Measurements from ENCODE around the gene UBE2Q2.
"Not testable (repeated sequence)": the region's sequence is repeated elsewhere in the genome, so short reads cannot be mapped to it uniquely, and the experiment has no call there.

UBE2Q2 gene

DNA sequence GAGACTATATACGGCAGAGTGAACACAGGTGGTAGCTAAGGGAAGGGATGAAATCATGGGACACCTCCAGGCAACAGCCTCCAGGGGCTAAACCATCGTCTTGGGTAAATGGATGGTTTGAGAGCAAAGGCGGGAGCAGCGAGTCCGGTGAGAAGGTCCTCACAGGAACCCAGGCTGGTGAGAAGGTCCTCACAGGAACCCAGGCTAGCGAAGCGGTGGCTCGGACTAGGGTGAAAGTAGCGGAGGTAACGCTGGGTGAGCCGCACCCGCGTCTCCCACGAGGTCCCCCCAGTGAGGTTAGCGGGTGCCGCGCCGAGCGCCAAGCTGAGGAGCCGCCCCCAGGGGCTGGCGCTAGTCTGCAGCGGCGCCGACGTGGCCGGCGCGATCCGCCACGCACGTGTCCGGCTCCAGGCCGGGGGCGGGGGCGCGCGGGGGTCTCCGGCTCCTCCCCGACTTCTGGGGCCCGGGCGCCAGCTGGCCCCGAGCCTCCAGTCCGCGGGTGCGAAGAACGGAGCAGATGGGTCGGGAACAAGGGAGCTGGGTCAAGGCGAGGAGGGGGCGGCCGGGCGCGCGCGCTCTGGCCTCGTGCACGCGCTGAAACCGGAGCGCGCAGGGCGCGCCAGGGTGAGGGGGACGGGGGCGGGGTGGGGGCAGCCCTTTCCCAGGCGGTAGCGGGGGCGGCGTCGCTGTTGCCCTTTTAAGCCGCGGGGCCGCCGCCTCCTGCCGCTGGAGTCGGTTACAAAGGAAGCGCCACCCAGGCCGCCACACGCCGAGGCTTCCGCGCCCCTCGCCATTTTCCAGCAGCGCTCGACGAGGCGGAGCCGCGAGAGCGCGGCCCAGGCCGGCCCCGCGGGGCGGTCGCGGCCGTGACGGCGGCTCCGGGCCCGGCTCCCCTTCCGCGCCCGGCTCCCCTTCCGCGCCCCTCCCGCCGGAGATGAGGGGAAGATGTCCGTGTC is at the start of gene UBE2Q2:
Gene UBE2Q2, plus strand, starts transcription at position 726 of the 956 bp plus-strand sequence. Its CDS starts 220 bp downstream, at position 946.
- DNase-seq (ENCODE audit: low read depth in 2 of 2) = peak; percentile 66 to 69

DNA sequence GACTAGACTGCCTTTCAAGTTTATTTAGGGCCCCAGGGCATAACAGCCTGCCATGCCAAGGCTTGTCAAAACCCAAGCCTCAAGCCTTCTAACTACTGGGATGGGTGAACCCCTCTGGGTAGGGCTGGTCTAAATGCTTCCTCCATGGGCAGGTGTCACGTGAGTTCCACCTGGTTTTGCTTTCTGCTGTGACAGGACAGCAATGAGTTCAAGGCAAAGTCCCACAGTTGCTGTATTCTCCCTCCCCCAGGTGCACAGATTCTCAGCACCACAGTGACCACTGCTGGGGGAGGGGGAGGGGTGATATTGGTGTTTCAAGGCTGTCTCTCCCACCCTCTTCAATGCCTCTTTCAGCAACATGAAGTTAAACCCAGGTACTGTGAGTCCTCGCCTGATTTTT is 46.9 kb upstream of the UBE2Q2 start:
- no peak for DNase-seq (ENCODE audit: low read depth in 2 of 2)

DNA sequence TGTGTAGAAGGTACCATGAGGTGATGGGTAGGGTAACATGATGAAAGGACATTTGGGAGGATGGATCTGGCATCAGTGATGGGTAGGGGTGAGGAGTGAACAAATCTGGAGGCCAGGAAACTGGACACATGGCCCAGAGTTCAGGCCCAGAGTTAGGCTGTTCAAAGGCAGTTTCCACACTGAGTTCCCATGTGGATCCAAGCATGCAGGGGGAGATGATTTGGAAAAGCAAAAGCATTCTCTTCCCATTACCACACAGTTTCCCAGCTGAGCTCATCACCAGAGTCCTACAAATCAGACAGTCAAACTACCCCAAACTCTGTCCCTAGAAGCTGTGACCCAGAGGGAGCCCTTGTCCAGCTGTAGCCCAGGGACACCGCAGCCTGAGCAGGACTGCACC is 46.1 kb upstream of the UBE2Q2 start:
- not testable (repeated sequence) for DNase-seq (ENCODE audit: low read depth in 2 of 2)

DNA sequence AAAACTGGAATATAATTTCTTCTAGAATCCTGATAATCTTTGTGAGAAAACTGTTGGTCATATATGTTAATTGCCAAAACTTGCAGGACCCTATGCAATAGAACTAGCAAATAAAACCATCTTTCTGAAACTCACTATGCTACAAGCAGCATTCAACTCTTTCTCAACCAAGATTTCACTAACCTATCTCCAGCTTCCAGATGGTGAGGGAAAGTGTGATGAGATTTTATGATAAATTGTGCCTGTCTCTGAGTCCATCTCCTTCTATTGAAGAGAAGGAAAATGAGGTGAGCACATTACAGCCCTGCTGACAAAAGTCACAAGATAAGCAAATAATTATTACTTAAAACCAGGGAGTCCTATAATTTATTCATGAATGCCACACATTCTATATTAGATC is 44.1 kb upstream of the UBE2Q2 start:
- DNase-seq (ENCODE audit: low read depth in 2 of 2) = no peak

DNA sequence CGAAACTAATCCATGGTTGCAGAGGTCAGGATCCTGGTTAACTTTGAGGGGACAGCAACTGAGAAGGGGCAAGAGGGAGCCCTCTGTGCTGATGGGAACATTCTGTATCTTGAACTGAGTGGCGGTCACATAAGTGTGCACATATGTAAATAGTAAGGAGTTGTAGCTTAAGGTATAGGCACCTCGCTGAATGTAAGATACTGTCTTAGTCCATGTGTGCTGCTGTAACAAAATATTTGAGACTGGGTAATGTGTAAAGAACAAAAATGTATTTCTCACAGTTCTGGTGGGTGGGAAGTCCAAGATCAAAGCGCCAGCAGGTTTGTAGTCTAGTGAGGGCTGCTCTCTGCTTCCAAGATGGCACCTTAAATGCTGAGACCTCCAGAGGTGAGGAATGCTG is 42.8 kb upstream of the UBE2Q2 start:
- DNase-seq (ENCODE audit: low read depth in 2 of 2) = not testable (repeated sequence)

DNA sequence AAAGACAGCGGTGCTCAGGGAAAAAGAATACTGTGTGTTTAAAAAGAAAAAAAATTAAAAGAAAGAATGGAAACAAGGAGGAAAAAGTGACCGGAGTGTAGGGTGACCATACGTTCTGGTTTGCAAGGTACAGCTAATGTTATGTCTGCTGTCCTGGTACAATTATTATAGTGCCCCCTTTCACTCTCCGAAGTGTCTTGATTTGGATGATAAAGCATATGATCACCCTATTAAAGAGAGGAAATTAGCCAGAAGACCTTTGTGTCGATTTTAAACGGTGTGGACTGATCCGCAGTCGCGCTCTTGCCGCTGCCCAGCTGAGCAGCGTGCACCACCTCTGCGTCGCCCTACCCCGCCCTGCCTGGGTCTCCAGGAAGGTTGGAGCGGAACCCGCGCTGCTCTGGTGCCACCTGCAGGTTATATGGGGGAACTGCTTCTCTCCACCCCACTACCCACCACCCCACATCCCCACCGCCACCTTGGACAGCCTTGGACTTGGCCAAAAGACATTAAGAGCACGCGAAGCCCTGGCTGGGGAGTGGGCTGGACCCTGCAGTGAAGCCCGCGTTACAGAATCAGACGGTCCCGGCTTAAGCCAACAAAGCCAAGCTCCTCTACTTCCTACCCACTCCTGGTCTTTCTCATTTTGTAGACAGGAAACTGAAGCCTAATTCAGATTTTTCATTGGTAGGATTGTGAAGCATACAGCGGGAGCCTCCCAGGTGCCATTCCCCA is 41.2 kb upstream of the UBE2Q2 start:
- DNase-seq (ENCODE audit: low read depth in 2 of 2) = peak; percentile 34 to 57

DNA sequence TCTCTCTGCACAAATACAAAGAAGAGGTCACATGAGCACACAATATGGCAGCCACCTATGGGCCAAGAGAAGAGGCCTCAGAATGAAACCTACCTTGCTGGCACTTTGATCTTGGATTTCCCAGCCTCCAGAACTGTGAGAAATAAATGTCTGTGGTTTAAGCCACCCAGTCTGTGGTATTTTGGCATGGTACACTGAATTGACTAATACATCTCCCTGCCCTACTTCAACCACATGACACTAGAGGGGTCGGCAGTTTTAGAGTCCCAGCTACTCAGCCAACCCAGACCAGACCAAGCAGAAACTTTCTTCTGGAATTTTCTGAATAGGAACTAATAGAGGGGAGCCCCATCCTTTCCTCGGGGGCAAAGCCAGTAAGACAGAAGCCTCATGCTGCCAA is 35.8 kb upstream of the UBE2Q2 start:
- not testable (repeated sequence) for DNase-seq (ENCODE audit: low read depth in 2 of 2)

DNA sequence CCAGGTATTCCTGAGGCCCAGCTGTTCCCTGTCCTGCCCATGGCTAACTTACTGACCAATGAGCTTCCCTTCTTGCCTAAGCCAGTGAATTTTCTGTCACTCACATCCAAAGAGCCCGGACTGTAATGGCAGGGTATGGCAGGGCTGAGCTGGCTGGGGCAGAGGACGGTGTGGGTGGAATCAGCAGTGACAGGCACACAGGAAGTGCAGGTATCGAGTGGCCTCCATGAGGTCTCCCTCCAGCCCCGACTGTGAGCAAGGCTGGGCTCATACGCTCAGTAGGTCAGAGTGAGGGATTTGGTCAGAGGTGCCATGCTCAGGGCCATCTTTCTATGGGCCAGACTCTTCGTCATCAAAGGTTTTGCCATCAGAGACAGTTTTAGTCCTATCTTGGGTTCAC is 35.2 kb upstream of the UBE2Q2 start:
- not testable (repeated sequence) for DNase-seq (ENCODE audit: low read depth in 2 of 2)

DNA sequence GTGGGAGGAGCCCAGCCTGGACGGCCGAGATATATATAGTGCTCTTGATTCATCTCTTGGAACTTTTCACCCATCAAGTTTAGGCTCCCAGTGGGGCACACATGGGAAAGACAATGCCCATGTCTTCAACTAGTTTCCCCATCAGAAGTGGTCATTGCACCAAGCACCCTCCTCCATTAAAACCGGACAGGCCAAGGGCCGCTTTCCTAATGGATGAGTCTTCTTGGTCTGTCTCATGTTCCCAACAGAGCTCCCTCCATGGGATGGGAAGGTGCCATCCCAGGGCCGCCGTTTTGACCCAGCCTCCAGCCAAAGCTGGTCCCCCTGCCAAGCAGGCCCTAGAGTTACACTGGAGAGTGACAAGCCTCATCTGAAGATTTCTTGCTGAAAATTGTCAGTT is 34.7 kb upstream of the UBE2Q2 start:
- DNase-seq (ENCODE audit: low read depth in 2 of 2) = no peak

DNA sequence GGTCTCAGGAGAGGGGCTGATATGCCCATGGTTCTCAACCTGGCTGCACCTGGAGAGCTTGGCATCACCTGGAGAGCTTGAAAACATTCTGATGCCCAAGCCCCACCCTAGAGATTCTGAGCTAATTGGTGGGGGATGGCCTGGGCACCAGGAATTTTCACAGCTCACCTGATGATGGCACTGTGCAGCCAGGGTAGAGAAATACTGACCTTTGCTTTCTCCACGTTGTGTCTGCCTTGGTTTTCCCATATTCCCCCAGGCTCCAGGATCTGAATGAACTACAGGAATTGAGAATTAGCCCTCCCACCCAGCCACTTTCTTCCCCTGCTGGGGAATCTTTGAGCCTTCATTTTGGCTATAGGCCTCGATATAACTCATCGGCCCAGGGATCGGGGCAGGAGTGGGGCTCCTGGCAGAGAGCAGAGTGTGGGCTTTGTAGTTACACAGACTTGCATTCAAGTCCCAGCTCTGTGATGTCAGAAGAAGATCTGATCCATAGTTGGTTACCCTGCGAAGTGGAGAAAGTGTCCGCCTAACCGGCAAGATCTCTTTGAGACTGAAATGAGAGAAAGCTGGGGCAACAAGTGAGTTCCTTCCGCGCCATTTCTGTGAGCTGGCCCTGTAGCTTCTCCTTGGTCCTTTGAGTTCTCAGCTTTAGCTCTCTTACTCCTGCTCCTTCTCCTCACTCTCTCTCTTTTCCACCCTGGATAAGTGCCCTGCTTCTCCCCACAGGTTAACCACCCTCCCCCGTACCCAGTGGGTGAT is 33.1 kb upstream of the UBE2Q2 start:
- DNase-seq (ENCODE audit: low read depth in 2 of 2) = no peak

DNA sequence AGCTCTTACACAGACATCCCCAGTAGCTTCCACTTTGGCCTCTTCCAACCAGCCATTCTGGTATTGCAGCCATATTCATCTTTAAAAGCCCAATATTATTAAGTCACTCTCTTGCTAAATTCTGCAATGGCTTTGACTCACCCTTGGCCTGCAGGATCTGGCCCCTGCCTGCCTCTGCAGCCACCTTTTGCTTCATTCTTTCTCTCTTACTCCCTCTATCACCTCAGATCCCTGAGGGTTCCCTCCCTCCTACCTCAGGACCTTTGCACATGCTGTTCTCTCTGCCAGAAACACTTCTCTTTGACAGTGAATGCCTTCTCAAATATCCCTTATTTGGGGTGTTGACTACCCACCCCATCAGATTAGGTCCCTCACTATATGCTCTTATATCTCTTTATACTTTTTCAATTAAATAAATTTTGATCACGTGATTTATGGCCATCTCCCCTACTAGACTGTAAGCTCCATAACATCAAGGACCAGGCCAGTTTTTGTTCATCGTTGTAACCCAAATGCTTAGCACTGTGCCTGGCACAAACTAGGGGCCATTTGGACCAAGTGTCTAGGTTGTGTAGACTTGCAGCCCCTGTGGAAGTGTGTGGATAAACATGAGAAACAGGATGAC is 32.3 kb upstream of the UBE2Q2 start:
- DNase-seq (ENCODE audit: low read depth in 2 of 2) = no peak

DNA sequence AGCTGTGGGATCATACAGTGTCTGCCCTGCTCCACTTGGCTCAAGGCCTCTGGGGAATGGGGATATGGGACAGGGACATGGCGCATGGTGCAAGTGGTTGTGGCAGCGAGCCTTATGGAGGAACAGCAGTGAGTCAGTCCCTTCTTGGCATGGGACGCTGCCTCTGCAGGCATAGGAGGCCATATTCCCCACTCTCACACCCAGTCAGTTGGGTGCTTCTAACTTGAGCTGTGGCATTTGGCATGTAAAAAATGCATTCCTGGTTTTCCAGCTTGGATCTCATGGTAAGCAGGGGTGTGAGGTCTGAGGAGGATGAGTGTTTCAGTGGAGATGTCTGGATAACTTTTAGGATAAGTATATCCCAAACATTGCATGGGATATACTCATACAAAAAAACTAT is 31.6 kb upstream of the UBE2Q2 start:
- no peak for DNase-seq (ENCODE audit: low read depth in 2 of 2)

DNA sequence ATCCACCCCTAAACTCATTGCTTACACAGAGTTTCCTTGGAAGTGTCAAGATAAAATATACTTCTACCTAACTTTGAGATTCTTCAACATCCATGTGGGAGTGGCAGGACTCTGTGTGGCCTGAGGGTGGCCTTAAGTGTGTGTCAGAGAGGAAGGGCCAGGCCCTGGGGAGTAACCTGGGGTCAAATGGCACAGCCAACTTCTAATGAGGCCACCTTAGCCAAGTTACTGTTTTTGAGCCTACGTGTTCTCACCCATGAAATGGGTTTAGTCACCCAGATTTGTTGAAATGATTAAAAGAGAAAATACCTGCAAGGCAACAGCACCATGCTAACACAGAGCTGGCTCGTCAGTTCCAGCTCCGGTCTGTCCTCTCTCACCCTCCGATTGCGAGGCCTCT is 28.5 kb upstream of the UBE2Q2 start:
- DNase-seq (ENCODE audit: low read depth in 2 of 2) = no peak

DNA sequence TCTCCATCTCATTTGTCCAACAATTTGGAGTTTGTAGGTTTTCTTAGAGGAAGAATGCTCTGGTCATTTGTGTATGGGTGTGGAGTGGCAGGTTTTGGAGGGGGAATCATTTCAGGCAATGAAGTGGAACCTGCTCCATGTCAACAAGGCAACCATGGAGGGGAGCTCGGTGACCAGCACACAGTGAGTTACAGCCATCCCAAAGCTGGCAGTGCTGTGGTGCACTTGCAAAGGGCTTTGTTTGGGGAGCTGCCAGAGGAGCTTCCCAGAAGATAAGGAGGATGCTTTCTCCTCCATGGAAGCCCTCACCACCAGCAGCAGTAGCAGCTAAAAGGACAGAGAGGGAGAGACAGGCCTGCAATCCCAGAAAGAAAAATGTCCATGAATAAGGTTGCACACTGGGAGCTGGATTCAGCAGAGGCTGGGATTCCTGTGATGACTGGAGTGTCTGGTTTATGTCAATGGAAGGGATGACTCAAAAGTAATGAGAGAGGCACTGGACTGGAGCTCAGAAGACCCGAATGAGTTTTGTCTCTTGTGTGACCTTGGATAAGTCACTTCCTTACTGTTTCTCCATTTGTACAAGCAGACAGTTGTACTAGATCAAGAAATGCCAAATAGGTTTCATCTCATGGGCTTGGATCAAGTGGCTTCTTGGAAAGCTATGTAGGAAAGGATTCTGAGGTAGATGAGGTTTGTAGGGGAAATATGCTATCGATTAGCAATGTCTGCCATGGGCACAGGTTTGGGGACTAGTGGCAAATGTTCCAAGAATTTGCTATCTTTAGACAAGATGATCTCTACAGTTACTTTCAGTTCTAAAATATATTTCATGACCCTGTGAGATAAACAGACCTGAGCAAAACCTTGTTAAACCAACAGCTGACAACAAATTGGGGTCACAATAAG is 27.2 kb upstream of the UBE2Q2 start:
- no peak for DNase-seq (ENCODE audit: low read depth in 2 of 2)

DNA sequence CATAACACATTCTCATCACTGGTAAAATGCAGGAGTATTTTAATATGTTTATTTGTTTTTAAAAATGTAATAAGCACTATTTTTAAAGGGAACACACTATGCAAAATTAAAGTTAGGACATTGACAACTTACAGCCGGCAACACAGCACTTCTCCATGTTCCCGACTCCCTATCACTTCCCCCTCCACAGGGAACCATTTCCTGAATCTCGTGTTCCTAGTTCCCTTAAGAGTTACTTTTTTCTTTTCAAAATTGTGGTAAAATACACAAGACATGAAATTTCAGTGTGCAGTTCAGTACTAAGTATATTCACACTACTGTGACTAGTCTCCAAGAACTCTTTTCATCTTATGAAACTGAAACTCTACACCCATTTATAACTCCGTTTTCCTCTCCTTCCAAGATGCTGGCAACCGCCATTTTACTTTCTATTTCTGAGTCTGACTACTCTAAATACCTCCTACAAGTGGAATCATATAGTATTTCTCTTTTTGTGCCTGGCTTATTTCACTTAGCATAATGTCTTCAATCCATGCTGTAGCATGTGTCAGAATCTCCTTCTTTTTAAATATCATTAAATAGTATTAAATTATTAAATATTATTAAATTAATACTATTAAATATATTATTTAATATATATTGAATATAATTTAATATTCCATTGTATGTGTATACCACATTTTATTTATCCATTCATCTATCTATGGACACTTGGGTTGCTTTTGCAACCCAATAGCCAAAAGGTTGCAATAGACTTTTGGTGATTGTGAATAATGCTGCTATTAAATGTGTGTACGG is 25.9 kb upstream of the UBE2Q2 start:
- DNase-seq (ENCODE audit: low read depth in 2 of 2) = no peak

DNA sequence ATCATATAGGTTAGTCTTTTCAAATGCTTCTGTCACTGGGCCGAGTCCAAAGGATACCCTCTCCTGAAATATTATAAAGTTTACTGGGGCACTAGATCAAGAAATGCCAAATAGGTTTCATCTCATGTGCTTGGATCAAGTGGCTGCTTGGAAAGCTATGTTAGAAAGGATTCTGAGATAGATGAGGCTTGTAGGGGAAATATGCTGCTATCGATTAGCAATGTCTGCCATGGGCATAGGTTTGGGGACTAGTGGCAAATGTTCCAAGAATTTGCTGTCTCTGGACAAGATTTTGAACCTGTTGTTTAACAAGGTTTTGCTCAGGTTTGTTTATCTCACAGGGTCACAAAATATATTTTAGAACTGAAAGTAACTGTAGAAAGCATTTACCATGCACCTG is 23.0 kb upstream of the UBE2Q2 start:
- no peak for DNase-seq (ENCODE audit: low read depth in 2 of 2)

DNA sequence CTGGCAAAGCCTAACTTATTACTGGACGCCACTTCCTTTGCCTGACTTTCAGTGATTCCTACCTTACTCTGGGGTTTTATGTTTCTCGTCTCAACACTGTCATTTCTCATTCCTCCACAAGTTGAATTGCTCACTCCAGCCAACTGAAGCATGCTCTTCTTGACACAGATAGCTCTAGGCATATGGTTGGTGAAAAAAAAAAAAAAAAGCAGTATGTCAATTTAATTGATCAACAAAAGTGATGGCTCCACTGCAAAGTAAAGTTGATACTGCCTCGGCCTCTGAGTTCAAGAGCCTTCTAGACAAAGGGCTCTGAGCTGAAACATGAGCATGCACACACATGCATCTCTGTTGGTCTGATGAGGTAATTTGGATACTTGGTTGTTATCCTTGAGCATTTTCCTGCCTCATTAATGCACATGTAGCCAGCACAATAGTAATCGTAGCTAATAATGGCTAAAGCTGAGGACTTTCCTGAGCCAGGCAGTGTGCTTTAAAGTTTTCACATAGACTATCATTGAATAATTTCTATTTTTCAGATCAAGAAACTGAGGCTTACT is 21.4 kb upstream of the UBE2Q2 start:
- DNase-seq (ENCODE audit: low read depth in 2 of 2) = no peak

DNA sequence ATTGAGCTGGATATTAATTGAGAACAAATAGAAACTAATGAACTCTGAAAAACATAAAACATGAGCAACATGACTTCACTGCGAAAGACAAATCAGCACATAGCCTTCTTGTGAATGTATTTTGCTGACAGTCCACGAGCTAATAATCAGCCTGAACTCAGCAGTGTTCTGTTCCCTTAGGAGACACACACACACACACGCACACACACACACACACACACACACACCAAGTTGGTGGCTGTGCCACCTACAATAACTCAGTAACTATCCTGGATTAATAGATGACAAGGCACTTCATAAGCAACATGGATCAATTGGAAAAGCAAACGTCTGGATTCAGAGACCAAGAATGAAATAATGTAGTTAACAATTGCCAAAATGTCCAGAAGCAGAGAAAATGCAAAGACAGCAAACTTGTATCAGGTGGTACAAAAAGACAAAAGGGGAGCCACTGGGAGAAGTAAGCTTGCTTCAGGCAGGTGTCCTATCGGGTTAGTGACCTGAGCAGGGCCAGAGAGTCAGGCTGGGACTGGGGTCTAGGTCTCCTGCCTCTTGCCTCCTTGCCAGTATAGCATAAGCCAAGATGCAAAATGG is 20.5 kb upstream of the UBE2Q2 start:
- DNase-seq (ENCODE audit: low read depth in 2 of 2) = no peak
